GM20431 (cell line): ENCODE results near the gene ERC2.

Source experiments
- in situ Hi-C: fragments of 300-500 bp; cut with MseI, MboI; formaldehyde crosslinking; loops from one replicate; pipeline ENCODE4 v1.15.0; 2020; ENCODE audit warnings: low sequenced_read_pairs; ENCODE audit not compliant: unreplicated experiment

ERC2 gene

DNA sequence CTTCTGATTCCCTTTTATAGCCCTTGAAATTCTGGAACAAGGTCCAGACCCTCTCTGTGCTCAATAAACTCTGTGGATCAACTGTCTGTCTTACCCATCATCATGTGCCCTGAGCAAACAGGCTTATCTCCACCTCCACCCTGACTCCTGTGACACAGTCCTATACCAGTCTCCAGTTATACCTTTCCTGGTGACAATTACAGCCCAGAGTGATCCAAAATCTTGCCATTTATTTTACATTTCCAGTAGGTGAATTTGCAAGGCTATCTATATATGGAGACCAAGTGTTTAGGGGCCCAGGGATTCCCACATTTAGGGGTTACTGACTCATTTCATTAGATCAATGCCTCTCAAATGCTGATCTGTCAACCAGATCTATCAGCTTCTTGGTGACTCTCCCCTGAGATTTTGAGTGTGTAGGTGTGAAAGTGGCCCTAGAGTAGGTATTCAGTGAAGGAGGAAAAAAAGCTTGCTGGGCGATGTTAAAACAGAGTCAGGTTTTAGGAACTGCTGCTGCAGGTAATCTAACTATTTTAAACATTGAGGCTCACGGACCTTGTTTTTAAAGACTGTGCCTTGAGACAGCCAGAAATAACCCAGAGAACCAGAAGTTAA is 751.5 kb downstream of the ERC2 start:
- in situ Hi-C loops: no loop called here

DNA sequence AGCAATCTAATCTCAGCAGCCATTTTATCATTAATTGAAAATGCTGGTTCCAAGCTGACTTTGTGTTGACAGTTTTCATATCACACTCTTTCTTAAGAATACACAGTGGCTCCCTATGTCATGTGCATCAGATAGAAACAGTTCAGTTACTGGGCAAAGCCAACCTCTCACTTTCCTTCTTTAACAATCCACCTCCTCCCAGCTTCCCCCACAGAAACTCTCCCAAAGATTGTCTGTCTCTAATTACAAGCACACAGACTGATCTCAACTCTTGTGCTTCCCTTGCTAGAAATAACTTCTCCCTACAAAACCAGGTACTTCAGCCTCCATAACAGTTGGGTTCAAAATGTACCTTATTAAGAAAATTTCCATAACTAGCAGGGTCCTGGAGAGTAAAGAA is 752.2 kb downstream of the ERC2 start:
- in situ Hi-C loops: no loop called here

GRCh38 chr3:55714057-55714456 is 754.2 kb downstream of the ERC2 start:
- in situ Hi-C loops: no loop called here

DNA sequence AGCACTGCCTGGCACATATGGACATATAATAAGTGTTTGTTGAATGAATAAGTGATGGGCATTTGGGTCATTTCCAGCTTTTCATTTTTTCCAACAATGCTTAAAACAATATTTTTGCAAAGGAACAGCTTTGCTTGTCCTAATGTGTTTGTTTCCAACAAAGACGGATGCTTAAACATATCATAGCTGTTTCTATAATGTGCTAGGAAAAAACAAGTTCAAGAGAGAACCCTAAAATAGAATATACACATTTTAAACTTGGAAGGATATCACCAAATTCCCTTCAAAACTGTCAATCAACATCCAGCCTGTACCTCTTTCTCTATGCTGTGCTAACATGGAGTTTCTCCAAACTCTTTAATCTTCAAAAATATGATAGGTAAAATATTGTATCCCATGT is 756.6 kb downstream of the ERC2 start:
- in situ Hi-C loops: no loop called here

DNA sequence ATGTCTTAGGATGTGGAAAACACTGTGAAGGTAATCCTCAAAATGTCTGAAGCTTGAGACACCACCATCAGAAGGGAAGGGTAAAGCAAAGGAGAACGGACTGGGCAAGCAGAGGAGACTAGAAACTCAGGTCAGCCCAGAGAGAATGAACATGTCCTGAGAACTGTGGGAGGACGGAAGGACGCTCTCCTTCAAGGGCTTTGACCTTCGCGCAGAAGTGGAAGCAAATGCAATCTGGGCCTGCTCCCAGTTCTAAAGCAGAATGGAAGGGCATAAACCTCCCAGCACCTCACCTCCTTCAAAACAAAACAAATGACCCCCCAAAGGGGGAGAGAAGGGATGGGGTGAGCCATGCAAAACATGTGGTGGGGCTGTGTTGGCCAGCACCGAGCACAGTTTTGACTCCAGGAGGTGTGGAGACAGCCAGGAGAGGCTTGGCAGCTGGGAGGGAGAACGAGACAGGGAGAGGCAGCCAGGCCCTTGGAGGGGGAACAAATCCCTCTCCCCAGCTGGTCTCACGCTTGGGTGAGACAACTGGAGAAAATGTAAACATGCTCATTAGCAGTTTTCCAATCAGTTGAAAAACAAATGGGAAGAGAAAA is 758.8 kb downstream of the ERC2 start:
- in situ Hi-C loops: no loop called here

- in situ Hi-C loops: no loop called here
Measured at GRCh38 chr3:55708921-55709320, 759.3 kb downstream of the ERC2 start.

DNA sequence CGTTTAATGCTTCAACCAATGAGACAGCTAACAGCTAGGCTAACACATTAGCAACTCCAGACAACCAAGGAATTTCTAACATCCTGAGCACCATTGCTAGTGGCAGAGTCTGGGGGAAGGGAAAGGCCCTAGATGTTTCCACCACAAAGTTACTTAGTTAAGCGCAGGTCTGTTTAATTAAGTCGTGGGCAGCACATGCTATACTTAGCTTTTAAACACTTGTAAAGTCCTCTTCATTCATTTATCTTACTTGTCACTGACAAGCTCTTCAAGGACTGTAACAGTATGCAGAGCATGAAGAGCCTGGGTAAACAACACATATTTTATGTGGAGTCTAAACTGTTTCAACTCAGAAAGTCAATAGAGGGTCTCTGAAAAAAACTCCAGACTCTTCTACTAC is 760.0 kb downstream of the ERC2 start:
- in situ Hi-C loops: no loop called here

- in situ Hi-C loops: no loop called here
Measured at GRCh38 chr3:55704521-55704920, 763.7 kb downstream of the ERC2 start.

- in situ Hi-C loops: no loop called here
Measured at GRCh38 chr3:55702822-55703221, 765.4 kb downstream of the ERC2 start.

- in situ Hi-C loops: no loop called here
Measured at GRCh38 chr3:55701997-55702396, 766.3 kb downstream of the ERC2 start.

- in situ Hi-C loops: no loop called here
Measured at GRCh38 chr3:55698831-55699230, 769.4 kb downstream of the ERC2 start.

DNA sequence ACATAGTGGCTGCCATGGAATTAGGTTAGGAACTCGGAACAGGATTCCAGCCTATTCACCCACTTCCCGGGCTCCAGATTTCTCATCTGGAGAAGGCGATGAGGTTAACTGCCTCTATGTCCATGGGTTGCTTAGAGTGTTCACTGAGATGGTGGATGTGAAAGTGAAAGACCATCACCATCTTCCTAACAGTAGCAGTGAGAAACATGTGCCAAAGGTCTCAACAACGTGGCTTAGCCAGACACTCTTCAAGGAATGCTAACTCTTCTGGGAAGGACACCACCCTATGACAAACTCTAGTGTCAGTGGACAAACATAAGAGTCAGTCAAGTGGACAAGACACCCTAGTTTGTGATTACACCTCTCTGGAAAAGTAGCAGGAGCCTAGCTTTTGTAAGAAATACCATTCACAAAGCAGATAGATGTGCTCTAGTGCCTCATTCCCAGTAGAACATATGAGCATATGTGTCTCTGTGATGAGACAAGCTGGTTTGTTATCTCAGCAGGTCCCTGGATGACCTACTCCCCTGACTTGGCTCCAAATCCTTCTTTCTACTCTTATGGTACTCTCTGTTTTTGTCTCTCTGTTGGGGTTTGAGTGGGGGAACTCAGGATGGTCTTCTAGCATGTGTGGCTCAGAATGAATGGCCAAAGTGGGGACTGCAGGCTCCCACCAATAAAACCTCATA is 770.9 kb downstream of the ERC2 start:
- in situ Hi-C loops: no loop called here

GRCh38 chr3:55692957-55693558 is 775.2 kb downstream of the ERC2 start:
- in situ Hi-C loops: no loop called here

- in situ Hi-C loops: no loop called here
Measured at GRCh38 chr3:55692295-55692956, 775.8 kb downstream of the ERC2 start.

DNA sequence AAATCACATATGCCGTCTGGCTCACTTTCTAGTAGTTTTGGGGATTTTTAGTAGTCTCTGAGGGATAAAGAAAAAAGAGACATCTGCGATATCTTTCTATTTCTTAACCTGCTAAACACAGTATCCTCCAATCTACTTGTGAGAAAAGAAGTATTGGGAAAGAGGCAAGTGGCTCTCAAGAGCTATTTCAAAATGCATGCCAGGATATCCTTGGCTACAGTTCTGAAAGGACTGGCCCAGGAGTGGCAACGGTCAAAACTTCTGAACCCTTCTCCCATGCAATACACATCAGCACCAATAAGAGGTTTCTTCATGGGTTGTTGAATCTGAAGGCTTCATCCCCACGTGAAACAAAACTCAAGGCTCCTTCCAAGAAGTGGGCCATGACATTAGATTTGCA is 777.1 kb downstream of the ERC2 start:
- in situ Hi-C loops: no loop called here

GRCh38 chr3:55690726-55691125 is 777.5 kb downstream of the ERC2 start:
- in situ Hi-C loops: no loop called here

- in situ Hi-C loops: no loop called here
Measured at GRCh38 chr3:55690177-55690576, 778.1 kb downstream of the ERC2 start.

DNA sequence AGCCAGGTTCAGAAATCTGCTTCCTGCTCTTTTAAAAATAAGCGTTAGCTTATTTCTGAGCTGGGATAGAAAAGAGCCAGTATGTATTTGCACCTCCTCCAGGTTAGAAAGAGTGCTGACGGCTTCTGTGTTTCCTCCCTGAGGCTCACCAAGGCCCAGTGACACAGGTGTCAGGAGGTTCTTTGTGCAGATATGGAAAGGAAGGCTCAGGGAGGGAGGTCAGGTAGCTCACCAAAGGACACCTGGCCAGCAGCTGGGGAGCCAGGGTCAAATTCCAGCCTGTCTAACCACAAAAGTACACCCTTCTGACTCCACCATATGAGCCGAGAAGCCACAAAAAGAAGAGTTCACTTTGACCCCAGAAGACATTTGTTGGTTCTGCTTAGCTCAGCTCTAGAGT is 780.1 kb downstream of the ERC2 start:
- in situ Hi-C loops: no loop called here

DNA sequence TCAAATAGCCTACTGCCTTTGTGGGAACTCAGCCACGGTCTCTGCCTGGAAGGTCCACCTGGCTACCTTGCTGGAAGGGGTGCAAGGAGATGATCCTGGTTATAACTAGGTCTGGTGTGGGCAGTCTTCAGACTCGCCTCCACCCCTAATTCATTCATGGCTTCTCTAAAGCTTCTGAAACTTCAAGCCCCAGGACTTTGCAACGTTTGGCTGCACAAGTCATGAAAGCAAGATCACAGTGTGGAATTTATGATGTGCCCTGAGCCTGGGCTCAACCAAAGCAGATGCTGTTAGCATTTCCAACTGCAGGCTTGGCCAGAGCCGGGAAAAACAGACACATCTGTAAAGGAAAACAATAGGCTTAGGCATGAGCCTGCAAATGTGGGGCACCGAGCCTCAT is 780.7 kb downstream of the ERC2 start:
- in situ Hi-C loops: no loop called here

GRCh38 chr3:55686426-55687254 is 781.6 kb downstream of the ERC2 start:
- in situ Hi-C loops: no loop called here
